NCI-H2227 (cell line): ENCODE data around the gene PRRT4.

ENCODE experiments used
- DNase-seq: peaks from one replicate; lab custom pipeline; 2025; ENCODE audit not compliant: unreplicated experiment; lab: John Stamatoyannopoulos, UW

PRRT4 gene

DNA sequence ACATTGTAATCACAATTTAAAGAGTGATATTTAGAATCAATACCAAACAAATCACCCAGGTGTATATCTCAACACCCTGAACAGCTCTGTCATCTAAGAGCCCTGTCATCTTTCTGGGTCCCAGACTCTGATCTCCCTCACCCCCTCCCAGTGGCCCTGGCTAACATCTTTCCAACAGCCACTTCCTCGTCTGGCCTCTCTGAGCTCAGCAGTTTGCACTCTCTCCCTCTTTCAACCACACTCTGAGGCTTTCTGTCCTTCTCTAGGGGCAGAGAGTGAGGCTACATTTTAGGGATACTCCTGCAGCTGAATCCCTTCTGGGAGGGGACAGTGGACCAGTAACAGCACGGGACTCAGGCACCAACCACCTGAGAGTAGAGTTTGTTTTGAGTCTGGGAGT lies 17.1 kb upstream of the PRRT4 start:
- no peak for DNase-seq

DNA sequence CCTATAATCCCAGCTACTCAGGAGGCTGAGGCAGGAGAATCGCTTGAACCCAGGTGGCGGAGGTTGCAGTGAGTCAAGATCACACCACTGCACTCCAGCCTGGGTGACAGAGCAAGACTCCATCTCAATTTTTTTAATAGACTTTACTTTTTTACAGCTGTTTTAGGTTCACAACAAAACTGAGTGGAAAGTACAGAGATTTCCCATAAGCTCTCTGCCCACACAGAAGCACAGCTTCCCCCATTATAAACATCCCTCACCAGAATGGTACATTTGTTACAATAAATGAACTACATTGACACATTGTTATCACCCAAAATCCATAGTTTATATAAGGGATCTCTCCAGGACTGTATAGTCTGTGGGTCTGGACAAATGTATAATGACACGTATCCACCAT lies 14.6 kb upstream of the PRRT4 start:
- no peak for DNase-seq

DNA sequence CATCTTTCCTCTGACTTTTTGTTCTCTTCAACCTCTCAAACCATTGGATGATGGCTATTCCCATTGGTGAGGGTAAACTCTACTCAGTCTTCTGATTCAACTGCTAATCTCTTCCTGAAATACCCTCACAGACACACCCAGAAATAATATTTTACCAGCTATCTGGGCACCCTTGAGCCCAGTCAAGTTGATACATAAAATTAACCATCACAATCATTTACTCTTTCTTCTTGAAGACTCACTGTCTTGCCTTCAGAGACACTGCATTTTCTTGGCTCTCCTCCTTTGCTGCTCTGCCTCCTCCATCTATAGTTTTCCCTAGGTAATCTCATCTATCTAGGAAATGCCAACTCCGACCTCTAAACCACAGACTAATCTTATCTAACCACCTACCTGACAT lies 12.6 kb upstream of the PRRT4 start:
- no peak for DNase-seq

DNA sequence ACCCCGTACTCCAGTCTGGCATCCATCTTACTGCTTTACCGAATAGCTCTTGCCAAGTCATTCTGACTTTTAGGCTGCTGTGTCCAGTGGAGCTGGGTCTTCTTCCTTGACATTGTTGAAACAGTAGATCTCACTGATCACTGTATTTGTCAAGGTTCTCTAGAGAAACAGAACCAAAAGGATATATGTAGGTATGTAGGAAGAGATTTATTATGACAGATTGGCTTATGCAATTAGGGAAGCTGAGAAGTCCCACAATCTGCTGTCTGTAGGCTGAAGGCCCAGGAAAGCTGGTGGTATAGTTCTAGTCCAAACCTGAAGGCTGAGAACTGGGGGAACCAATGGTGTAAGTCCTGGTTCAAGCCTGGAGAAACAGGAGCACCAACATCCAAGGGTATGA lies 12.1 kb upstream of the PRRT4 start:
- DNase-seq = no peak

DNA sequence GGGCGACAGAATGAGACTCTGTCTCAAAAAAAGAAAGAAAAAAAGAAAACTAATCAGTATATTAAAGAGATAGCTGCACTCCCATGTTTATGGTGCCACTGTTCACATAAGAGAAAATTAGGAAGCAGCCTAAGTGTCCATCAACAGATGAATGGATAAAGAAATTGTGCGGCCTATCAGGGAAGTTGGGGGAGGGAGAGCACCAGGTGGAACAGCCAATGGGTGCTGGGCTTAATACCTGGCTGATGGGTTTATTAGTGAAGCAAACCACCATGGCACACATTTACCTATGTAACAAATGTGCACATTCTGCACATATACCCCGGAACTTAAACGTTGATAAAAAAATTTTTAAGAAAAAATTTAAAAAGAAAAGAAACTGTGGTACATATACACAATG lies 9.0 kb upstream of the PRRT4 start:
- no peak for DNase-seq

DNA sequence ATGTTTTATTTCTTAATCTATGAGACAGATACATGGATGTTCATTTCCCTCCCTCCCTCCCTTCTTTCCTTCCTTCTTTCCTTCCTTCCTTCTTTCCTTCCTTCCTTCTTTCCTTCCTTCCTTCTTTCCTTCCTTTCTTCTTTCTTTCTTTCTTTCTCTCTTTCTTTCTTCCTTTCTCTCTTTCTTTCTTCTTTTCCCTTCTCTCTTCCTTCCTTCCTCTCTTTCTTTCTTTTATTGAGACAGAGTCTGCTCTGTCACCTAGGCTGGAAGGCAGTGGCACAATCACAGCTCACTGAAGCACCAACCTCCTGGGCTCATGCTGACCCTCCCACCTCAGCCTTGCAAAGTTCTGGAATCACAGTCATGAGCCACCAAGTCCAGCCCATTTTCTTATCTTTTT lies 5.5 kb upstream of the PRRT4 start:
- DNase-seq = no peak

DNA sequence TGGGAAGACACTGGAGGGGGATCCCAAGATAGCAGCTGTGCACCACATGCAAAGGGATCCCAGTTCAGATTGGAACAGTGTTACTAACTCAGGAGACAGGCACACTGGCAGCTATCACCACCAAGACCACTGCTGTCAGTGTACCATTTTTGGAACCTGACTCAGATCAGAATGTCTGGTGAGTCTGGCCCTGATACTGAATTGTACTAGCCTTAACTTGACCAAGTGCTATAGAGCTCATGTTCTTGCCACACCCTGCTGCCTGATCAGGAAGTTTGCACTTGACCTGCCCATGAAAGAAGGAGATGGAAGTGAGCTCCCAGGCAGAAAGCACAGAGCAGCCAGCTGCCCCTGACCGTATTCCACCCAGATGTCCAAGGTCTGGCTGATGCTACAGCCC lies 4.8 kb upstream of the PRRT4 start:
- DNase-seq = no peak

DNA sequence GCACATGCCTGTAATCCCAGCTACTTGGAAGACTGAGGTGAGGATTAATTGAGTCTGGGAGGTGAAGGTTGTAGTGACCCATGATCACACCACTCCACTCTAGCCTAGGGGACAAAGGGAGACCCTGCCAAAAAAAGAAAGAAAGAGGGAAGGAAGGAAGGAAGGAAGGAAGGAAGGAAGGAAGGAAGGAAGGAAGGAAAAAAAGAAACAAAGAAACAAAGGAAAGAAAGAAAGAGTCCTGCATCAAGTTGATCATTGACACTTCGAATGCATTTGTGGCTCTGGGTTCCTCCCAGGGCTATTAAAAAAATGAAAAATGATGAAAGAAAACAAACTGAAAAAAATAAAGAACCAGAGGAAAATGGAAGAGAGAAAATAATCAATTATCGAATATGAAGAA lies 3.9 kb upstream of the PRRT4 start:
- no peak for DNase-seq

DNA sequence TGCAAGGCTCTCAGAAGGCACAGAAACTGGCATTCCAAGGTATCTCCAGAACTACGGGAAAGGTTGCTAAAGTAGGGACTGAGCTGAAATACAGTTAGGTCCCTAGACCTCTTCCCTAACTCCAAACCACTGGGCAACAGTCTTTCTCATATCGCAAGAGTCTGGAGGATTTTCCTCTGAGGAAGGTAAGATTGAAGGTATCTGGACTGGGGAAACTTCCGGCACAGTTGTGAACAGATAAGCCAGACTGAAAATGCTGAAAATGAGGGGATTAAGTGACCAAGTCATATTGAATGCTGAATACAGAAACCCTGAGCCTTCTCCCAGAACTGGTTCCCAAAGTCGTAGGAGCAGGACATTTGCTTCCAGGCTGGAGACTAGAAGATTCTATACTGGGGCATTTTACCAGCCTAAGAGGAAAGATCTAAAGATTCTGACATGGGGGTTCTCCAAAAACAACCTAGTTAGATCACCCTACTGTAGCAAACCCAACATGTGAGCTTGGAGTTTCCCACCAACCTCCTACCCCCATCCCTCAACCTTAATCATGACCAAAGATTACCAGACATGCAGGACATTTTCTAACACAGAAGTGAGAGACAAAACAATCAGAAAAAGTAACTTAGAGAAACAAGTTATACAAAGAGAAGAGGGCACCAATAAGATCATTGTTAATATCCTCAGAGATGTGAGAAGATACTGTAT lies 2.8 kb upstream of the PRRT4 start:
- DNase-seq = no peak

DNA sequence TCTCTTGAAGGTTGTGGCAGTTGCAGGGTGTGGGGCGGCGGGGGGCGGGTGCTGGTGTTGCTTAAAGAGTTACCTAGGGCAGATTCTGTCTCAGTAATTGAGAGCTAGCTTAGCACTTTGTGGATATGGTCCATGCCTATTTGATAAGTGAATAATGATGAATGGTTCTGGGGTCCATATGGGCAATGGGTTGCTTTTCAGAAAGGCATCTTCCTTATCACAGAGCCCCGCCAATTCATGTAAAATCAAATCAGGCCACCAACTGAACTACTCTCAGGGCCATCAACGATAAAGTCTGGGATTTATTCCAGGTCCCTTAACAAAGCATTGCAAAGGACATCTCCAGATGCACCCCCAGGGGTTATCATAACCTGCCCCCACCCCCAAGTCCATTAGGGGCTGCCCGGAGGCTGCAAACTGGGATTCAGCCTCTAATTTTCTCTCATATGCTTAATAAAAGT lies 1.8 kb upstream of the PRRT4 start:
- DNase-seq = no peak

DNA sequence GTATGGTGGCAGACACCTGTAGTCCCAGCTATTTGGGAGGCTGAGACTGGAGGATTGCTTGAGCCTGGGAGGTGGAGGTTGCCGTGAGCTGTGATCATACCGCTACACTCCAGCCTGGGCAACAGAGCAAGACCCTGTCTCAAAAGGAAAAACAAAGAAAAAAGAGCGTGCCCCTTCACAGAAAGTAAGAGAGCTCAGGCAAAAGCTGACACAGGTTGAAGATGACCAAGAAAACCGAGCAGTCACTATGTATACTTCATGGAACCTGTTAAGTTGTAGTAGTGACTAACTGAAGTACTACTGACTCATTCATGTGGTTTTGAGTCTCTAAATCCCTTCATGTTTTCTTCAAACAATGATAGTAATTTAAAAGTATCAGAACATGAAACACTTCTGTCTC lies 1.2 kb upstream of the PRRT4 start:
- DNase-seq = no peak

DNA sequence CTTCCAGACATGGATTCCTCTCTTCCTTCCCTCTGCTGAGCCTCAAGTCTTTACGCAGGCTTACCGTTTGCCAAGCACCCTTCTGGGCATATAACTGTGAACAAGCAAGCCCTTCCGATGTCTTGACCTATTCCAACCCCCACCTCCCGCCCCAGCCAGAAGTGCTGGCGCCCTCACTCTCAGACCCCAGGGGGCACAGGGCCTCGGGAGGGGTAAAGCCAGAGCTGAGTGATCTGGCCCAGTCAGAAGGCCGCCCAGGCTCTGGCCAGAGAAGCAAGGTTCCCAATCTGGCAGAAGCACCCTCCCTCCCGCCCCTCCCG lies 1.2 kb downstream of the PRRT4 start:
- no peak for DNase-seq

DNA sequence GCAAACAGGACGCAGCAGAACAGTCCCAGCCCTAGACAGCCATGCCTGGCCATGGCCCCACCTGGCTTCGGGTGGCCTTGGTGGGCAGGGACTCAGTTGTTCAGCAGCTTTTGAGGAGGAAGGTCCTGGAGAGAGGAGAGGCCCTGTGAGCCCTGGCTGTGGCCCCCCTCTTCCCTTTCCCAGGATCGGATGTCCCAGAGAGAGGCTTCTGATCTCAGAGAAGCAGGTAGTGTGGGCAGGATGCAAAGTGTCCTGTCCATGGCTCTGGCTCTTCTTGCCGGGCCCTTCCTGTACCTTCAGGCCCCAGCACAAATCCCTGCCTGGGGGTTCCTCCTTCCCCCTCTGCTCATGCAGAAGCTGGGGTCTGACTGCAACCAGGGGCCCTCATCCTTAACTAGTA lies 1.6 kb downstream of the PRRT4 start:
- no peak for DNase-seq

DNA sequence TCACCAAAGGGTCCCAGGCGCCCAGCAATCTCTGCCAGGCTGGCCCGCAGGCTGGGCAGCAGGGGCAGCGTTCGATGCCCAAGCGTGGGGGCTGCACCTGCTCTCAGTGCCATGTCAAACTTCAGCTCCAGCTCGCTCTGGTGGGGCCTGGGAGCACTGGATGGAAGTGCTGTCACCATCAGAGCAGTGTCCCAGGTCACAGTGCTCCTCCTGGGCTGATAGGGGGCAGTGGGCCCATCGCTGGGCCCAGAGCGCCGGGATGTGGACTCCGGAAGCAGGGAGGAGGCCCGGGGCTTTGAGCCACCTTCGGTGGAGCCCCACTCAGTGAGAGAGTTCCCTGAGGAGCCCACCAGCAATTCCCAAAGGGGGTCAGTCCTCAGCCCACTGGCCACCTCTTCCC lies 2.2 kb downstream of the PRRT4 start:
- DNase-seq = no peak

DNA sequence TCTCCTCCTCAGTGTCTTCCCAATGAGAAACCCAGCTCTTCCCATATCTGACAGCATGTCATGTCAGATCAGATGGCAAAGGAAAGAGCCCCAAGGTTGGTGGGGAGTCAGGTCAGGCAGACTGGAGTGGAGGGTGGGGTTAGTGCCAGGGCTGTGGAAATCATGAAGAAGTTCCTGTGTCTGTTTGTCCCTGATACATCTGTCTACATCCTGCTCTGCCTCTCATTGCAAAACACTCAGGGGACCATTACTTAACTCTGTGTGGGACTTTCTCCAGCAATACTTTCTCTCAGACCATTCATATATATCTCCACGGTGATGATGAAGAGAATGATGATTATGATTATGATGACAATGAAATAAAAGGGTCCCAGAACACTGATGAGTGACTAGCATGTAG lies 3.3 kb downstream of the PRRT4 start:
- DNase-seq = no peak

DNA sequence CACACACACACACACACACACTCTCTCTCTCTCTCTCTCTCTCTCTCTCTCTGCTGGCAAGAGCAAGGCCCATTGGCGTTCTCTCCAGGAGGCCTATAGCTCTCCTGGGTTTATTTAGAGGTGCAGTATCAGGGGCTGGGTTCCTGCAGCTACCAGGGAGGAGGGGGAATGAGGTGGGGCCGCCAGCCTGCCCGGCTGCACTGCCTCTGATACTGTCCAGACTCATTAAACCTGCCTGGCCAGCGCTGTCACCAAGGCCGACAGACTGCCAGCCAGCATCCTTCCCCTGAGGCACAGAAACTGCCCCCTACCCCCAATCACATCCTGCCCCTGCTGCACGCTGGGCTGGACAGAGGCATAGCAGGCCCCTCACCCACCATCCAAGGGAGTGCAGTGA lies 4.3 kb downstream of the PRRT4 start:
- no peak for DNase-seq

DNA sequence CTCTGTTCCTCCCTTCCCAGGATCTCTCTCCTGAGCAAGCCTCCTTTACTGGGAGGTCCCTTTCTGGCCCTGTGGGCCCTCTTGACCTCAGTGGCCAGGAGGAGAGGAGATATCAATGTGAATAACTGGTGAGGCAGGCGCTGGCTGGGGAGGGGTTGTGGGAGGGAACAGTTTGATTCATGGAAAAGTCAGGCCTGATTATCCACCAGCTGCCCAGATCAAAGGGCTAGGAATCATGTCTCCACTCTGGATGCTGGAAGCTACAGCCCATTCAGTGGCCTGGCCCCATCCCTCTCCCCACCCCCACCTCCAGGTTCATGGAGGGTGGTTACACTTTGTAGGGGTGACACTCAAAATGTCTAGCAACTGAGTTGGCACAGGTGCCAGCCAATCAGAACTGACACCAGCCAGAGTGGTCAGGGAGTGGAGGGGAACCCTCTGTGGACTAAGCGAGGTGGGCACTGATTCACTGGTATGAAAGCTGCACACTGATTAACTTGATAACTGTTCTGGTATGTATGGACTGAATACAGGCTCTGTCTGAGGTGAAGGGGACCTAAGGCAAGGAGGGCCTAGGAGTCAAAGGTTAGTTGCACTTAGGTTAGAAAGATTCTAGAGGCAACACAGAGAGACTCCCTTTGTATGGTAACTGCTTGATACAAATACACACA lies 4.8 kb downstream of the PRRT4 start:
- DNase-seq = no peak

DNA sequence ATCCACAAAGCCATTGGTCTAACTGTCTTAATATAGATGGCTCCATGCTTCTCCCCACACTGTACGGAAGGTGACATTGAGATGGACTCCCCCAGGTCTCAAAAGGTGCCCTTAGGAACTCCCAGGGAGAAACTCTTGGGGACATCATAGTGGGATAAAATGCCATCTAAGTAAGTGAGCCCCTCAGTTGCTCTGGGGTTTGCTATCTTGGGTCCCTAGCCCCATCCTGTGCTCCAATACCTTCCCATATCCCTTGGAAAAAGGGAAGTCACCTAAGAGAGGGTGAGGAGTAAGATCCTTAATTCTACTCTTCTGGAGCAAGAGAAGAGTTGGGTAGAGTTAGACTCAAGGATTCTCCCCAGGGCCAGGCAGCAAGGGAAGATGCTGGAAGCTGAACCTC lies 7.9 kb downstream of the PRRT4 start:
- DNase-seq = no peak

DNA sequence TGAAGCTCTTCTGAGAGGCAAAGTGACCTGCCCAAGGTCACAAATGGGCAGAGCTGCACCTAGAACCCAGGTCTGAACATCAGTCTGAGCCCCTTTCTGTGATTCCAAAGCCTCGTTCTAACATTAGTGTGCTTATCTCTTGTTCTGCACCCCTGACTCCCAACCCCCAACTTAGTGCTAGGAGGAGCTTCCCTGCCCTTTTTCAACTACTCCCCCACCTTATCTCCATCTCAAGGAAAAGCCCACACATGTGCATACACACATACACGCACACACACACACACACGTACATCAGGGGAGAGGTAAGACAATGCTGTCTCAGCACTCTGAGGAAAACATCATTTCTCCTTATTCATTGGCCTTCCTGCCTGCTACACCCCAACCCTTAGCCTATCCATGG lies 8.3 kb downstream of the PRRT4 start:
- no peak for DNase-seq

DNA sequence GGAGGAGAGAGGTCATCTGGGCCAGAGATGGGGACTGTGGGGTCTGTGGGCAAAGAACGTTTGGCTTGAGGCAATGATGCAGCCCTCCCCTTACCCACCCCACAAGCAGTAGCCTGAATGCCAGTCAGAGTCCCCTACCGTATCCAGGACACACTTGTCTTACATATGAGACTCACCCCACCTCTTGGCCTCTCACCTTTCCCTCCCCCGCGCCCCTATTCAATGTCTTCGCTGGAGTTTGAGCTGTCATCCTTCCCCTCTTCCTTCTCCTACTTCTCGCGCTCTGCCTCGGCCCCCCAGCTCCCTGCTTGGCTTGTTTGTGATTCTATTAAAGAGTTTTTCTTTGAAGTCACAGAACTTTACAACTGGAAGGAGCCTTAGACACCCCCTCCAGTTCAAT lies 8.9 kb downstream of the PRRT4 start:
- DNase-seq = no peak

DNA sequence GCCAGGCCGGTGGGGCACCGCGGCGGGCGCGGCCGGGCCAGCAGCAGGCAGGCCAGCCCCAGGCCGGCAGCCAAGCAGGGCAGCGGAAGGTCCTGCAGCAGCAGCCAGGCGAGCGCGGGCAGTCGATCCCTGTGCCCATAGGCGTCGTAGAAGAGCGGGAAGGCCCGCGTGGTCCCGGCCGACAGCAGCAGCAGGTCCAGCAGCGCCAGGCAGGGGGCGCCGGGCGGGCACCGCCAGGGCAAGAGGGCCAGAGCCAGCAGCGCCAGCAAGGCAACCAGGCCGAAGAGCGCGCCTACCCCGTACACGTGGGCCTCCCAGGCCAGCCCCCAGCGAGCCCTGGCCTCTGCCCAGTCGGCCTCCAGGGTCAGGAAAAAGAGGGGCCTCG lies 9.3 kb downstream of the PRRT4 start:
- DNase-seq = no peak

DNA sequence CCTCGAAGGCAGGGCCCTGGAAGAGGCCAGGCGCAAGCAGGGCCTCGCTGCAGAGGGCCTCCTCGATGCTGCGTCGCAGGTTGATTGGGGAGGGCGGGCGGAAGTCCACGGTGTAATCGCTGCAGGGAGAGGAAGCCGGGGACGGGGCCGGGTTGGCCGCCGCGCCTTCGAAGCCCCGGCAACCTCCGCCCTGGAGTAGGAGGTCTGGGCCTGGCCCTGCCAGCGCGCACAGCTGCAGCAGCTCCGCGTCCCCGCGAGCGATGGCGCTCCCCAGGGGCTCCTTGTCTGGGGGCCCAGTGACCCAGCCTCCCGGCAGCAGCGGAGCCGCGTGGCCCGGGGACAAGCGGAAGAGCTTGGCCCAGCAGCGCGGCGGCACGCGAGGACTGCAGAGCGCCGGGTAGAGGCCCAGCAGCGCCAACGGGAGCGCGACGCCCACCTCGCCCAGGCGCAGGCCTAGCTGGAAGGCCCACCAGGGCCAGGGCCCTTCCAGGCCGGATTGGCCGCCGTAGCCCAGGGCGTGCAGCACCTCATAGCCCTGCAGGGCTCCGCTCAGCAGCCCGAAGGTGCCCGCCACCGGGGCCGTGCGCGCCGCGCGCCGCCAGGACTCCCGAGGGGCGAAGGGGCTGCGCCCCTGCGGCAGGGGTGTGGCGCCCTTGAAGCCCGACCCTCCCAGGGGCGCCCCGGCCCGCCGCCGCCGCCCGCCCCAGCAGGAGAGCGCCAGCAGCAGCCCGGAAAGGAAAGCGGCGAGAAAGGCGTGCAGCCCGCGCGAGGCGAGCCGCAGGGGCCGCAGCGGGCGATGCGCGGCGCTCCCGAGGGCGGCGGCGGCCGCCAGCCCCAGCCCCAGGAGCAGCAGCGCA lies 10.0 kb downstream of the PRRT4 start:
- DNase-seq = no peak
